Transverse colon (tissue), 3 donors: ENCODE measurements around the gene ANGPTL5.

ENCODE experiments used
- CTCF ChIP-seq, 5 experiments: fragments of 200-600 bp in 3 of 5; fragments of 450-650 bp in 2 of 5; sonication (generic) in 3 of 5; IDR thresholded peaks; 1 replicate in 2 of 5; 2 replicates in 3 of 5; pipeline ENCODE4 v1.5.1; 2016 to 2017; ENCODE audit warnings: antibody characterized with exemption in 5 of 5, inconsistent platforms in 3 of 5, mild to moderate bottlenecking in 2 of 5, moderate library complexity in 1 of 5
- EP300 ChIP-seq: sonication (generic); formaldehyde crosslinking; IDR thresholded peaks from one replicate; pipeline ENCODE4 v1.6.1; 2017; ENCODE audit warnings: antibody characterized with exemption, low read depth
- POLR2A ChIP-seq: fragments of 450-650 bp; IDR thresholded peaks from one replicate; pipeline ENCODE4 v1.6.1; 2016; ENCODE audit warnings: antibody characterized with exemption, mild to moderate bottlenecking, moderate library complexity

GRCh38 chr11:101923554-101923953 lies 7.2 kb upstream of the ANGPTL5 start:
- no peak for TF ChIP-seq EP300
- no peak for TF ChIP-seq CTCF (IDR thresholded peaks at IDR 0.05)
- no peak for TF ChIP-seq POLR2A
